ENCODE results near the gene GLI3. TPM values are rescaled to one million over a fixed set of nuclear protein-coding genes. Genes with fewer than 3 reads are reported as not detected.

GLI3 gene
- total and polyA plus RNA-seq, 2 of the 8 experiments (the other 6 are each of a cell fraction or from before 2014, with no cell fraction given): 8.0 to 31.1 TPM

GRCh38 chr7:42174391-42174912 is 62.6 kb downstream of the GLI3 start (continued):
- no peak for TF ChIP-seq ATF2 (IDR thresholded peaks at IDR 0.05; ENCODE audit: low read length)
- no peak for TF ChIP-seq GTF2F1 (IDR thresholded peaks at IDR 0.05; ENCODE audit: borderline replicate concordance, low read depth, low read length)
- no peak for TF ChIP-seq RXRA (IDR thresholded peaks at IDR 0.05; ENCODE audit: insufficient read depth, low read depth, low read length)
- no peak for TF ChIP-seq E2F6 (IDR thresholded peaks at IDR 0.05)
- TF ChIP-seq TEAD4 (IDR thresholded peaks at IDR 0.05; ENCODE audit: low read depth, low read length): no peak
